ENCODE data around the gene MYO1D. TPM values are rescaled to one million over a fixed set of nuclear protein-coding genes. Genes with fewer than 3 reads are reported as not detected.

Gene MYO1D
- total and polyA plus RNA-seq, 2 of the 13 experiments (the other 11 are each of a cell fraction or from before 2014, with no cell fraction given) = 13.2 to 17.3 TPM

DNA sequence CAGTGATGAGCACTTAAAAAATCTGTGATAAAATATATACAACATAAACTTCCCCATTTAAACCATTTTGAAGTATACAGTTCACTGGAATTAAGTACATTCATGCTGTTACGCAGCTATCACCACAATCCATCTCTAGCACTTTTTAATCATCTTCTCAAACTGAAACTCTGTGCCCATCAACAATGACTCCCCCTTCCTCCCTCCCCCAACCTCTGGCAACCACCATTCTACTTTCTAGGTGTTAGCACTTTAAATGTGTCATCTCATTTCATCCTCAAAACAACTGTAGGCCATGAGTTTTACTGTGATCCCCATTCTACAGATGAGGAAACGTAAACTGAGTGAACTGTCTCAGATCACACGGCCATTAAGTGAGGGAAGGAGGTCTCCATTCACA lies 37.3 kb upstream of the MYO1D start:
- intact Hi-C loops (cut with micrococcal nuclease; ENCODE audit: unreplicated experiment) (no loop called here), in situ Hi-C loops (cut with HindIII; ENCODE audit: extremely low pct_ligation_motif_present, low pct_unique_long_range_greater_than_20kb) (loop anchor here (5.0 kb wide), 1 partner anchor 132 kb away; no protein-coding TSS in a partner anchor)
- CTCF ChIA-PET (ENCODE audit: low intra/inter-chr PET ratio, low total read pairs) = no interaction called here
- H3K27ac ChIP-seq (ENCODE audit: extremely low read length, insufficient read depth, low read length) = no peak overlapping the region
- FAIRE-seq (no peak), ATAC-seq (no peak), DNase-seq (ENCODE audit: low spot score) (no peak)
- H3K9ac ChIP-seq (ENCODE audit: insufficient read depth, low read depth, low read length) = no peak overlapping the region
- H3K36me3 ChIP-seq (replicated peaks in 1 of 2; ENCODE audit: control insufficient read depth in 1 of 2, insufficient read depth in 2 of 2, low read length in 2 of 2) = no peaks in the 10 kb centered on the region
- WGBS (ENCODE audit: low lambda C conversion rate) = 57% methylated on average over 3 of the region's 3 CpGs
- no peak overlapping the region for H2AFZ ChIP-seq (ENCODE audit: low read length)
- no TSS peak for BruUV-seq (replicated peaks)
- TF ChIP-seq ZNF230 (CRISPR knock-in tag; IDR thresholded peaks at IDR 0.05) (no peak), ZNF496 (CRISPR knock-in tag; IDR thresholded peaks at IDR 0.05; ENCODE audit: insufficient replicate concordance) (no peak), ZNF24 (IDR thresholded peaks at IDR 0.05) (no peak), ZNF777 (CRISPR knock-in tag; IDR thresholded peaks at IDR 0.05) (no peak), MTA1 (CRISPR knock-in tag; IDR thresholded peaks at IDR 0.05; ENCODE audit: borderline replicate concordance) (no peak), GATA4 (IDR thresholded peaks at IDR 0.05; ENCODE audit: borderline replicate concordance, low read depth) (no peak), SP4 (CRISPR knock-in tag; IDR thresholded peaks at IDR 0.05) (no peak), JARID2 (CRISPR knock-in tag; IDR thresholded peaks at IDR 0.05; ENCODE audit: insufficient replicate concordance) (no peak), NRL (CRISPR knock-in tag; IDR thresholded peaks at IDR 0.05; ENCODE audit: borderline replicate concordance) (no peak), ZNF20 (CRISPR knock-in tag; IDR thresholded peaks at IDR 0.05) (no peak), POLR2A (IDR thresholded peaks at IDR 0.05; ENCODE audit: insufficient read depth in 1 of 2, low read depth in 2 of 2, low read length in 2 of 2) (no peak), NR2C2 (CRISPR knock-in tag; IDR thresholded peaks at IDR 0.05; ENCODE audit: borderline replicate concordance) (no peak)
- TF ChIP-seq, protein P1, sequence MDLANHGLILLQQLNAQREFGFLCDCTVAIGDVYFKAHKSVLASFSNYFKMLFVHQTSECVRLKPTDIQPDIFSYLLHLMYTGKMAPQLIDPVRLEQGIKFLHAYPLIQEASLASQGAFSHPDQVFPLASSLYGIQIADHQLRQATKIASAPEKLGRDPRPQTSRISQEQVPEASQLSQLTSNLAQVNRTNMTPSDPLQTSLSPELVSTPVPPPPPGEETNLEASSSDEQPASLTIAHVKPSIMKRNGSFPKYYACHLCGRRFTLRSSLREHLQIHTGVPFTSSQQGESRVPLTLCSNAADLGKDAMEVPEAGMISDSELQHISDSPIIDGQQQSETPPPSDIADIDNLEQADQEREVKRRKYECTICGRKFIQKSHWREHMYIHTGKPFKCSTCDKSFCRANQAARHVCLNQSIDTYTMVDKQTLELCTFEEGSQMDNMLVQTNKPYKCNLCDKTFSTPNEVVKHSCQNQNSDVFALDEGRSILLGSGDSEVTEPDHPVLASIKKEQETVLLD (CRISPR knock-in tag; IDR thresholded peaks at IDR 0.05; ENCODE audit: low read depth) = no peak
- H3K27me3 ChIP-seq (ENCODE audit: control insufficient read depth in 1 of 2, insufficient read depth in 2 of 2, low read length in 2 of 2) = no peaks in the 10 kb centered on the region
- H3K4me2 ChIP-seq (ENCODE audit: low read depth, low read length) = no peak overlapping the region
- H3K79me2 ChIP-seq (ENCODE audit: insufficient read depth, low read length) = no peaks in the 10 kb centered on the region
- H3K4me1 ChIP-seq (ENCODE audit: insufficient read depth, low read length) = peaks cover 87% of the 10 kb centered on the region
- POLR2A ChIA-PET = interaction anchor here (0.9 kb wide), 1 partner anchor 10 kb away, joined by 3 read pairs; no protein-coding TSS in a partner anchor
- H3K4me3 ChIP-seq (replicated peaks in 1 of 3; ENCODE audit: insufficient read depth in 1 of 3, low read depth in 2 of 3, low read length in 3 of 3) = no peak overlapping the region
- no peaks in the 10 kb centered on the region for H4K20me1 ChIP-seq (ENCODE audit: insufficient read depth, low read length)
- H3K9me3 ChIP-seq (ENCODE audit: low read length) = no peaks in the 10 kb centered on the region

Data from HepG2 (cell line).